Measurements from ENCODE around the gene GPR89B. TPM values are rescaled to one million over a fixed set of nuclear protein-coding genes. Genes with fewer than 3 reads are reported as not detected.
A peak's percentile ranks its signal among the peaks of the same experiment; 100 is the strongest.
"Not testable (repeated sequence)": the region's sequence is repeated elsewhere in the genome, so short reads cannot be mapped to it uniquely, and the experiment has no call there.

The GPR89B gene
- total and polyA plus RNA-seq, 2 of the 8 experiments (the other 6 are each of a cell fraction or from before 2014, with no cell fraction given) = 19.5 to 32.5 TPM

GRCh38 chr1:148032247-148032646, 104.0 kb downstream of the GPR89B start:
- peak overlapping the region in 1 of 4 experiments; percentile 38; a peak in 1 of 8 replicates for H3K4me3 ChIP-seq (ENCODE audit: extremely low read depth in 1 of 4, insufficient read depth in 2 of 4, low read depth in 3 of 4, low read length in 4 of 4)
- H3K4ac ChIP-seq (replicated peaks; ENCODE audit: insufficient read length, low read depth, low read length); H3K4me2 ChIP-seq (ENCODE audit: insufficient read depth in 1 of 2, low read depth in 2 of 2, low read length in 2 of 2); H3K18ac ChIP-seq (ENCODE audit: extremely low read depth, low read length); H2BK120ac ChIP-seq (replicated peaks; ENCODE audit: low read depth, low read length); H3K4me1 ChIP-seq (replicated peaks in 1 of 4; ENCODE audit: control insufficient read depth in 3 of 4, insufficient read depth in 4 of 4, low read length in 3 of 4); H2BK20ac ChIP-seq (ENCODE audit: low read length); H3K36me3 ChIP-seq (ENCODE audit: control insufficient read depth in 2 of 4, insufficient read depth in 4 of 4, low read length in 3 of 4); H3K9ac ChIP-seq (replicated peaks in 1 of 4; ENCODE audit: extremely low read depth in 1 of 4, low read depth in 3 of 4, low read length in 3 of 4); H2AFZ ChIP-seq (ENCODE audit: low read length); H2BK15ac ChIP-seq (ENCODE audit: low read length); FAIRE-seq; DNase-seq (ENCODE audit: low read depth in 1 of 2, low spot score in 2 of 2); H4K5ac ChIP-seq (ENCODE audit: insufficient read length, low read depth, low read length); H4K8ac ChIP-seq (ENCODE audit: extremely low read depth, insufficient read depth, low read length); H3K23ac ChIP-seq (ENCODE audit: insufficient read length); H3K79me1 ChIP-seq (ENCODE audit: low read depth, low read length); H2BK12ac ChIP-seq (ENCODE audit: low read depth, low read length); CTCF ChIA-PET (ENCODE audit: partially characterized antibody); POLR2A ChIA-PET (ENCODE audit: partially characterized antibody); H3K27ac ChIP-seq (ENCODE audit: low read depth, low read length); H3K56ac ChIP-seq (replicated peaks; ENCODE audit: insufficient read length, low read depth, low read length); H3K79me2 ChIP-seq (ENCODE audit: control insufficient read depth in 1 of 2, insufficient read depth in 2 of 2, low read length in 2 of 2); H2AK5ac ChIP-seq (ENCODE audit: low read depth, low read length); H2BK5ac ChIP-seq (ENCODE audit: low read depth, low read length); H3K14ac ChIP-seq (ENCODE audit: insufficient read length); H4K91ac ChIP-seq (replicated peaks; ENCODE audit: insufficient read length, low read length); H4K20me1 ChIP-seq (replicated peaks in 1 of 2; ENCODE audit: control insufficient read depth in 1 of 2, insufficient read depth in 2 of 2, low read length in 2 of 2); H3K9me3 ChIP-seq (ENCODE audit: insufficient read depth in 2 of 2, low read depth in 1 of 2, low read length in 1 of 2); H3K27me3 ChIP-seq (replicated peaks in 1 of 4; ENCODE audit: control insufficient read depth in 3 of 4, extremely low read depth in 1 of 4, insufficient read depth in 3 of 4, low read length in 3 of 4); H3K23me2 ChIP-seq (ENCODE audit: low read depth, low read length): not testable (repeated sequence)
- no CpG with 5 or more reads among the region's 3 CpGs for WGBS, 2 experiments (ENCODE audit: extremely low coverage in 1 of 2, insufficient coverage in 1 of 2, insufficient read length in 1 of 2, insufficient replicate concordance in 2 of 2, low coverage in 1 of 2, low lambda C conversion rate in 2 of 2, missing lambda C conversion rate in 1 of 2)

- H2BK12ac ChIP-seq (ENCODE audit: low read depth, low read length); H3K27ac ChIP-seq (ENCODE audit: low read depth, low read length); H3K4me1 ChIP-seq (replicated peaks in 1 of 4; ENCODE audit: control insufficient read depth in 3 of 4, insufficient read depth in 4 of 4, low read length in 3 of 4); H3K14ac ChIP-seq (ENCODE audit: insufficient read length); H3K23me2 ChIP-seq (ENCODE audit: low read depth, low read length); FAIRE-seq; H4K20me1 ChIP-seq (replicated peaks in 1 of 2; ENCODE audit: control insufficient read depth in 1 of 2, insufficient read depth in 2 of 2, low read length in 2 of 2); H3K27me3 ChIP-seq (replicated peaks in 1 of 4; ENCODE audit: control insufficient read depth in 3 of 4, extremely low read depth in 1 of 4, insufficient read depth in 3 of 4, low read length in 3 of 4); H3K18ac ChIP-seq (ENCODE audit: extremely low read depth, low read length); H4K5ac ChIP-seq (ENCODE audit: insufficient read length, low read depth, low read length); H4K91ac ChIP-seq (replicated peaks; ENCODE audit: insufficient read length, low read length); H2BK15ac ChIP-seq (ENCODE audit: low read length); H3K79me1 ChIP-seq (ENCODE audit: low read depth, low read length); H2BK5ac ChIP-seq (ENCODE audit: low read depth, low read length); H3K4me3 ChIP-seq (ENCODE audit: extremely low read depth in 1 of 4, insufficient read depth in 2 of 4, low read depth in 3 of 4, low read length in 4 of 4); H2AFZ ChIP-seq (ENCODE audit: low read length); CTCF ChIA-PET (ENCODE audit: partially characterized antibody); H4K8ac ChIP-seq (ENCODE audit: extremely low read depth, insufficient read depth, low read length); H3K36me3 ChIP-seq (ENCODE audit: control insufficient read depth in 2 of 4, insufficient read depth in 4 of 4, low read length in 3 of 4); H3K4me2 ChIP-seq (ENCODE audit: insufficient read depth in 1 of 2, low read depth in 2 of 2, low read length in 2 of 2); H3K79me2 ChIP-seq (ENCODE audit: control insufficient read depth in 1 of 2, insufficient read depth in 2 of 2, low read length in 2 of 2); H3K9me3 ChIP-seq (ENCODE audit: insufficient read depth in 2 of 2, low read depth in 1 of 2, low read length in 1 of 2); H3K4ac ChIP-seq (replicated peaks; ENCODE audit: insufficient read length, low read depth, low read length); H3K23ac ChIP-seq (ENCODE audit: insufficient read length); H3K9ac ChIP-seq (replicated peaks in 1 of 4; ENCODE audit: extremely low read depth in 1 of 4, low read depth in 3 of 4, low read length in 3 of 4); H3K56ac ChIP-seq (replicated peaks; ENCODE audit: insufficient read length, low read depth, low read length); DNase-seq (ENCODE audit: low read depth in 1 of 2, low spot score in 2 of 2); POLR2A ChIA-PET (ENCODE audit: partially characterized antibody); H2BK20ac ChIP-seq (ENCODE audit: low read length); H2BK120ac ChIP-seq (replicated peaks; ENCODE audit: low read depth, low read length); H2AK5ac ChIP-seq (ENCODE audit: low read depth, low read length): not testable (repeated sequence)
- no CpG with 5 or more reads among the region's 25 CpGs for WGBS, 2 experiments (ENCODE audit: extremely low coverage in 1 of 2, insufficient coverage in 1 of 2, insufficient read length in 1 of 2, insufficient replicate concordance in 2 of 2, low coverage in 1 of 2, low lambda C conversion rate in 2 of 2, missing lambda C conversion rate in 1 of 2)
Observed at GRCh38 chr1:148032690-148033089, 104.5 kb downstream of the GPR89B start.
